ENCODE results near the gene CTNNA1. TPM values are rescaled to one million over a fixed set of nuclear protein-coding genes. Genes with fewer than 3 reads are reported as not detected.

CTNNA1 gene
- total RNA-seq, 2 donors from 2014 or later: 400 to 483 TPM

DNA sequence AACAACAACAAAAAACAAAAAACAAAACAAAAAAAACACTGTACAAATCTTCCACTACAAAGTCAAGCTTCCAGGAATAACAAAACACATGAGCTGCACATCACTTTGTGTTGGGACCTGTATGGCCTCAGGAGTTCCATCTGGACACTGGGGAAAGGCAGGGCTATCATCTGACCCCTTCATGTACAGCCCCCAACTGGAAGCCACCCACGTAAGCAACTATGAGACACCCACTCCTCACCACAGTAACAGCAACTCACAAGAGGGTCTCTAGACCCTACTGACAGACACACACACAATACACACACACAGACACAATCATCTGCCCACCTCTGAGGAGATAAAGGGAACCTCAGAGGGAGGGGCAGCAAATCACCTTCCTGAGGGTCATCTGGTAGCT, 203.6 kb downstream of the CTNNA1 start:
- DNase-seq: no peak
- Histone ChIP-seq H3K4me3 (no peak overlapping the region), H3K9ac (ENCODE audit: low read depth in 2 of 2, low read length in 2 of 2) (no peak overlapping the region), H3K4me1 (peaks cover 11% of the 10 kb centered on the region), H3K27me3 (no peaks in the 10 kb centered on the region), H3K9me3 (no peaks in the 10 kb centered on the region), H3K36me3 (no peaks in the 10 kb centered on the region), H3K27ac (no peak overlapping the region)
- TF ChIP-seq, protein P1, sequence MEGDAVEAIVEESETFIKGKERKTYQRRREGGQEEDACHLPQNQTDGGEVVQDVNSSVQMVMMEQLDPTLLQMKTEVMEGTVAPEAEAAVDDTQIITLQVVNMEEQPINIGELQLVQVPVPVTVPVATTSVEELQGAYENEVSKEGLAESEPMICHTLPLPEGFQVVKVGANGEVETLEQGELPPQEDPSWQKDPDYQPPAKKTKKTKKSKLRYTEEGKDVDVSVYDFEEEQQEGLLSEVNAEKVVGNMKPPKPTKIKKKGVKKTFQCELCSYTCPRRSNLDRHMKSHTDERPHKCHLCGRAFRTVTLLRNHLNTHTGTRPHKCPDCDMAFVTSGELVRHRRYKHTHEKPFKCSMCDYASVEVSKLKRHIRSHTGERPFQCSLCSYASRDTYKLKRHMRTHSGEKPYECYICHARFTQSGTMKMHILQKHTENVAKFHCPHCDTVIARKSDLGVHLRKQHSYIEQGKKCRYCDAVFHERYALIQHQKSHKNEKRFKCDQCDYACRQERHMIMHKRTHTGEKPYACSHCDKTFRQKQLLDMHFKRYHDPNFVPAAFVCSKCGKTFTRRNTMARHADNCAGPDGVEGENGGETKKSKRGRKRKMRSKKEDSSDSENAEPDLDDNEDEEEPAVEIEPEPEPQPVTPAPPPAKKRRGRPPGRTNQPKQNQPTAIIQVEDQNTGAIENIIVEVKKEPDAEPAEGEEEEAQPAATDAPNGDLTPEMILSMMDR (IDR thresholded peaks at IDR 0.05): no peak
- intact Hi-C loops (cut with DNase I): no loop called here

DNA sequence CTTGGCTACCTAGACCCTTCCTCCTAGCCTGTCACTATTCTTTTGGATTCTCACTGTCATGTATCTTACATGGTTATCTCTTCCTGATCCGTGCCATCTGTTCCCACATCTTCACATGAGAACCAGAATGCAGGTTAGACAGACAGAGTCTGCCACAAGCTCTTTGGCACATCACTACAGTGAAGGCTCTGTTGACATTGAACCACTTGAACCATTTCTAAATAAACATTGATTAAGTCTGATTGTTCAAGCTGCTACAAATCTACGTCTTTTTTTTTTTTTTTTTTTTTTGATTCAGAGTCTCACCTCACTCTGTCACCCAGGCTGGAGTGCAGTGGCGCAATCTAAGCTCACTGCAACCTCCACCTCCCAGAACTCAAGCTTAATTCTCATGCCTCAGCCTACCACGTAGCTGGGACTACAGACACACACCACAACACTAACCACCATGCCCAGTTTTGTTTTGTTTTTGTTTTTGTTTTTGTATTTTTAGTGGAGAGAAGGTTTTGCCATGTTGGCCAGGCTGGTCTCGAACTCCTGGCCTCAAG, 207.0 kb downstream of the CTNNA1 start:
- intact Hi-C loops (cut with DNase I): no loop called here
- no peak for DNase-seq
- no peaks in the 10 kb centered on the region for H3K36me3 ChIP-seq

DNA sequence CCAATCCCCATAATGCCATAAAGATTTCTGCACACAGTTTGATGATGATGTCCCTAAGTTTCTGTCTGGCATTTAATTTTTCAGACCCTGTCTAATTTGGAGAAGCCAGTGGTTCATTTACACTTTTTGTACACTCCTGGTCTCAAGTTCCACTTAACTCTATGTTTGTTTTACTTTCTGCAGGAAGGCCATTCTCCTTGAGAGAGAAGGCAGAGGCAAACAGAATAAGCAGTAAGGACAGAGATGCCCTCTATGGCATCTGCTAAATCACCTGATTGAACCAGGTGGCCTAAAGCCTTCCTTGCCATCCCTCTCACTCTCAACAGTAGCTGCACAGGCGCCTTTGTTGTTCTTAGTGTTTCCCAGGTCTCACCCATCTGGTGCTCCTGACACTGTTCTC, 208.0 kb downstream of the CTNNA1 start:
- intact Hi-C loops (cut with DNase I): no loop called here
- Histone ChIP-seq H3K9me3 (no peaks in the 10 kb centered on the region), H3K4me1 (no peaks in the 10 kb centered on the region), H3K9ac (ENCODE audit: low read depth in 2 of 2, low read length in 2 of 2) (no peak overlapping the region), H3K36me3 (no peaks in the 10 kb centered on the region), H3K27me3 (no peaks in the 10 kb centered on the region), H3K4me3 (no peak overlapping the region), H3K27ac (no peak overlapping the region)
- TF ChIP-seq, protein P1 (IDR thresholded peaks at IDR 0.05): no peak
- no peak for DNase-seq

More for the DNA sequence above, 207.0 kb downstream of the CTNNA1 start:
- no peak overlapping the region for H3K27ac ChIP-seq
- no peak overlapping the region for H3K4me3 ChIP-seq
- no peak overlapping the region for H3K9ac ChIP-seq (ENCODE audit: low read depth in 2 of 2, low read length in 2 of 2)
- no peaks in the 10 kb centered on the region for H3K9me3 ChIP-seq
- H3K27me3 ChIP-seq: no peaks in the 10 kb centered on the region
- H3K4me1 ChIP-seq: no peaks in the 10 kb centered on the region
- TF ChIP-seq, protein P1 (IDR thresholded peaks at IDR 0.05): no peak

DNA sequence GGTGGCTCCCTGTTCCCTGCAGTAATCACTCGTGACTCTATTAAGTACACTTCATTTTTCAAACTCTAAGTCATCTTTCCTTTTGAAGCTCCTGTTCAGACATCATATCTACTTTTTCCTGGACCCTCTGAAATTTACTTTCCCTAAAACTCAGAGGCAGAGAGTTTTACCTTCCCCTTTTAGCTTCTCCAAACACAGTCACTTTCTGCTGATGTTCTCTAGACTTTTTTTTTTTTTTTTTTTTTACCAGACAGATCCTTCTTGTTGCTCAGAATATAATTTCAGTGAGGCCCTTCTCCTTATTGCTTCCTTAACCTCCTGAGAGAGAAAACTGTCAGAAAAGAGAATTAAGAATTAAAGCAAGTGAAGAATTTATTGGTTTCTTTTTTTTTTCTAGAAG, 208.5 kb downstream of the CTNNA1 start:
- no peak overlapping the region for H3K9ac ChIP-seq (ENCODE audit: low read depth in 2 of 2, low read length in 2 of 2)
- intact Hi-C loops (cut with DNase I): no loop called here
- DNase-seq: no peak
- no peak overlapping the region for H3K27ac ChIP-seq
- no peaks in the 10 kb centered on the region for H3K36me3 ChIP-seq
- H3K27me3 ChIP-seq: no peaks in the 10 kb centered on the region
- TF ChIP-seq, protein P1 (IDR thresholded peaks at IDR 0.05): no peak
- no peaks in the 10 kb centered on the region for H3K4me1 ChIP-seq
- H3K9me3 ChIP-seq: no peaks in the 10 kb centered on the region
- H3K4me3 ChIP-seq: no peak overlapping the region

DNA sequence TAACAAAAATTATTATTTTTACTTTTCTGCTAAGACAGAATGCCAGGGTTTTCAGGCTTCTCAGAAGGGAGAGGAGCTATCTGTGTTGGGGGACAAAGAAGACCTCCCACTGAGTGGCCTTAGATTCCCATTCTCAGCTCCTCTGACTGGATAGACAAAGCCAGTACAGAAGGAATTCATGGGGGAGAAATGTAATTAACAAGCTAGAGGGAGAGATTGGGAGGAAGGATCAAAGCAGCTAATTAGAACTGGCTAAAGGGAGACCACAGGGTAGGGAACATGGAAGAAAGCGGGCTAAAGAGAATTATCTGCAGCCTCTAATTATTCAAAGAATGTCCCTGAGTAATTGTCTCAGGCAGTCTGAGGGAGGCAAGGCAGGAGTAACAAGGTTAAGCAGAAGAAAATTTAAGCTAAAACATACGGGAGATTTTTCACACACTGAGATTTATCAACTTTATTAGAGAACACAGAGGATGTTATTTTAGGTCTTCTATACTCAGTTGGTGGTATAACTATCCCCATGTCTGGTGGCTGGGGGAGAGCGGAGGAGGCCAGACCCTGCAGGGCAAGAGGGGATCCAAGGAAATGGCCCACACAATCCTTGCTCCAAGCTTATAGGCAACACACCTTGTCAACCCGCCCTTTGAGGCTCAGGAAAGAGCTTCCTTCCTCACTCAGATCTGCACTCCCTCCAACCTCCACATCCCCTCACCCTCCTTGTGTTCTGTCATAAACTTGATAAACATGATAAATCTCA, 209.6 kb downstream of the CTNNA1 start:
- no peak overlapping the region for H3K4me3 ChIP-seq
- H3K9me3 ChIP-seq: no peaks in the 10 kb centered on the region
- H3K9ac ChIP-seq (ENCODE audit: low read depth in 2 of 2, low read length in 2 of 2): no peak overlapping the region
- TF ChIP-seq, protein P1 (IDR thresholded peaks at IDR 0.05): no peak
- no peak for DNase-seq
- no peaks in the 10 kb centered on the region for H3K4me1 ChIP-seq
- H3K27me3 ChIP-seq: no peaks in the 10 kb centered on the region
- intact Hi-C loops (cut with DNase I): no loop called here
- no peak overlapping the region for H3K27ac ChIP-seq
- no peaks in the 10 kb centered on the region for H3K36me3 ChIP-seq
